ENCODE measurements around the gene RREB1. TPM values are rescaled to one million over a fixed set of nuclear protein-coding genes. Genes with fewer than 3 reads are reported as not detected.
A peak's percentile ranks its signal among the peaks of the same experiment; 100 is the strongest.
"Not testable (repeated sequence)": the region's sequence is repeated elsewhere in the genome, so short reads cannot be mapped to it uniquely, and the experiment has no call there.

RREB1 gene
- total and polyA plus RNA-seq, 7 donors, result 6.0 to 31.9 (median 20.7) TPM

DNA sequence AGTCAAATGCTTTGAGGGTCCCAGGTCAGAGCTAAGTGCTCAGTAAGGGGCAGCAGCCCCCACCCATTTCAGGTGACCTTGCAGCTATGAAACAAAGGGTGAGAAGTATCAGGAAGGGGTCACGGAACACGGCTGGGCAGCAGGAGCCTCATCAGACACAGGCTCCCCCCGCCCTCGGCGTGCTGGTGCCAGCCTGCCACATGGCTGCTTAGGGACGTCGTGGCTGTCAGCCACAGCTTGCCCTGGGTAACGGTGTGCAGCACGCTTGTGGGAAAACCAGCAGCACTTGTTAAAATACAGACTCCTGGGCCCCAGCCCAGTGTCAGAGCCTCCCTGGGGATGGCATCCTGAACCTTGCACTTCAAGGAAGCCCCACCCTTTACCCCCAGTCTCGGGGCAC, 165.9 kb downstream of the RREB1 start:
- Histone ChIP-seq H3K9me3 (no peaks in the 10 kb centered on the region), H3K4me3 (no peak overlapping the region), H3K27me3 (no peaks in the 10 kb centered on the region), H3K36me3 (no peaks in the 10 kb centered on the region), H3K27ac (no peak overlapping the region), H3K4me1 (peaks cover 0 to under 1% (median 0%) of the 10 kb centered on the region in 4 donors)
- intact Hi-C loops (cut with DNase I), result no loop called here
- 69 to 77% methylated on average over 10 of the region's 10 CpGs for WGBS, 2 donors
- peak; percentile 53 for DNase-seq
- TF ChIP-seq POLR2AphosphoS5 (IDR thresholded peaks at IDR 0.05) (no peak), POLR2A (IDR thresholded peaks at IDR 0.05) (no peak), EP300 (IDR thresholded peaks at IDR 0.05) (no peak)
- TF ChIP-seq, protein P1, sequence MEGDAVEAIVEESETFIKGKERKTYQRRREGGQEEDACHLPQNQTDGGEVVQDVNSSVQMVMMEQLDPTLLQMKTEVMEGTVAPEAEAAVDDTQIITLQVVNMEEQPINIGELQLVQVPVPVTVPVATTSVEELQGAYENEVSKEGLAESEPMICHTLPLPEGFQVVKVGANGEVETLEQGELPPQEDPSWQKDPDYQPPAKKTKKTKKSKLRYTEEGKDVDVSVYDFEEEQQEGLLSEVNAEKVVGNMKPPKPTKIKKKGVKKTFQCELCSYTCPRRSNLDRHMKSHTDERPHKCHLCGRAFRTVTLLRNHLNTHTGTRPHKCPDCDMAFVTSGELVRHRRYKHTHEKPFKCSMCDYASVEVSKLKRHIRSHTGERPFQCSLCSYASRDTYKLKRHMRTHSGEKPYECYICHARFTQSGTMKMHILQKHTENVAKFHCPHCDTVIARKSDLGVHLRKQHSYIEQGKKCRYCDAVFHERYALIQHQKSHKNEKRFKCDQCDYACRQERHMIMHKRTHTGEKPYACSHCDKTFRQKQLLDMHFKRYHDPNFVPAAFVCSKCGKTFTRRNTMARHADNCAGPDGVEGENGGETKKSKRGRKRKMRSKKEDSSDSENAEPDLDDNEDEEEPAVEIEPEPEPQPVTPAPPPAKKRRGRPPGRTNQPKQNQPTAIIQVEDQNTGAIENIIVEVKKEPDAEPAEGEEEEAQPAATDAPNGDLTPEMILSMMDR (IDR thresholded peaks at IDR 0.05), result no peak

DNA sequence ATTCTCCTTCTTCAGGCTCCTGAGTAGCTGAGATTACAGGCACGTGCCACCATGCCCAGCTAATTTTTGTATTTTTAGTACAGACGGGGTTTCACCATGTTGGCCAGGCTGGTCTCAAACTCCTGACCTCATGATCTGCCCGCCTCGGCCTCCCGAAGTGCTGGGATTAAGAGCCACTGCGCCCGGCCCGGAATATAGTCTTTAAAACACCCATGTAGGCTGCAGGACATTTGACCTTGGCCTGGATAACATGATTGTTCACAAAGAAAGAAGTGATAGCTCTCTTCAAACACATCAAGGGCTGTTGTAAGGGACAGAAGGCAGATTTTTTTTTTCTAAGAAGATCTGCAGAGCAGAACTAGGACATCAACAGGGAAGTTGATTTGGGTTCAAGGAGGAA, 166.8 kb downstream of the RREB1 start:
- WGBS, 2 donors, result 91 to 93% methylated on average over 8 of the region's 8 CpGs
- intact Hi-C loops (cut with DNase I); H3K4me1 ChIP-seq; H3K9me3 ChIP-seq; H3K4me3 ChIP-seq; H3K27ac ChIP-seq; H3K27me3 ChIP-seq; DNase-seq; H3K36me3 ChIP-seq: not testable (repeated sequence)

DNA sequence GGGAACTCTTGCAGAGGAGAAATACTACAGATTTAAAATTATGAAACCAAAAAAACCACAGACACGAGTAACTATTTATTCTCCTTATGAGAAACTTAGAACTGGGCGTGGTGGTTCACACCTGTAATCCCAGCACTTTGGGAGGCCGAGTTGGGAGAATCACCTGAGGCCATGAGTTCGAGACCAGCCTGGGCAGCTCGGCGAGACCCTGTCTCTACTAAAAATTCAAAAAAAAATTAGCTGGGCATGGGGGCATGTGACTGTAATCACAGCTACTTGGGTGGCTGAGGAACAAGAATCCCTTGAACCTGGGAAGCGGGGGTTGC, 168.4 kb downstream of the RREB1 start:
- TF ChIP-seq EP300 (IDR thresholded peaks at IDR 0.05), result no peak
- no peak for TF ChIP-seq POLR2A (IDR thresholded peaks at IDR 0.05)
- TF ChIP-seq, protein P1 (IDR thresholded peaks at IDR 0.05), result no peak
- no peak for TF ChIP-seq POLR2AphosphoS5 (IDR thresholded peaks at IDR 0.05)
- DNase-seq, result no peak
- H3K36me3 ChIP-seq, result no peaks in the 10 kb centered on the region
- H3K4me3 ChIP-seq, result no peak overlapping the region
- H3K27ac ChIP-seq, result no peak overlapping the region
- no peaks in the 10 kb centered on the region for H3K27me3 ChIP-seq
- intact Hi-C loops (cut with DNase I), result loop anchor here (1.0 kb wide), 1 partner anchor 339 kb away; no protein-coding TSS in a partner anchor
- 53 to 64% methylated on average over 7 of the region's 7 CpGs for WGBS, 2 donors
- H3K4me1 ChIP-seq, result peaks cover 0 to 4% (median 0%) of the 10 kb centered on the region in 4 donors
- no peaks in the 10 kb centered on the region for H3K9me3 ChIP-seq

DNA sequence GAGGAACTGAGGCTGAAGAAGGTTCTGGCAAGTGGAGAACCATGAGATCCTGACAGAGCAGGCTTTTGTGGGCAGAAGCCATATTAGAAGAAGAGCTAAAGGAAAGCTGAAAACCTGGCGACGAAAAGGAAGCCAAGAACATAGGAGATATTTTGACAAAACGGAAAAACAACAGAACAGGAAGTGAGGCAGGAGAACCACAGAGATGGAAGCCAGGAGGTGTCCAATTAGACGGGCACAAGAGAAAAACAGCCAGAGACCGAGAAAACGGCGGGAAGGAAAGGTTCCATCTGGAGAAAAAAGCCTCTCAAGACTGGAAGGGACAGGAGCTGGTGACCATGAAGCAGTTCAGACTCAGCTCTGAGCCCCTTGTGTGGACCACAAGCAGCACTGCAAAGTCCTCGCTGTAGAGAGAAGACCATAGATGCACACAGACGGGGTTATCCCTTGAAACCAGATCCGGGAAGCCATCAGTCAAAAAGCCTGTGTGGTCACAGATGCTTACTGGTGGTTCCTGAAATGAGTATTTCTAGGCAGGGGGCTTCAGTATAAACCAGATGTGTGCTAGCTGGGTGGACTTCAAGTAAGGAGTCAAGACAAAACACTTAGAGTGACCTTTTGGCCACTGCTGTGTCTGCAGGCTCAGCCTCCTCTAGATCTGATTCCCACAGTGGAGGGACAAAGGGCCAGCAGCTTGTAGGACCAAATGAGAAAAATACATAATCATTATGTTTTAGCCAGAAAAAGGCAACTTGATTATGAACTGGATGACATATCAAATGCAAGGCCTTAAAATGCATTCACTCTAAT, 174.5 kb downstream of the RREB1 start:
- no peak for DNase-seq
- H3K4me1 ChIP-seq, result peaks cover 0 to 4% (median 0%) of the 10 kb centered on the region in 4 donors
- TF ChIP-seq POLR2A (IDR thresholded peaks at IDR 0.05) (no peak), EP300 (IDR thresholded peaks at IDR 0.05) (no peak), POLR2AphosphoS5 (IDR thresholded peaks at IDR 0.05) (no peak)
- TF ChIP-seq, protein P1 (IDR thresholded peaks at IDR 0.05), result no peak
- H3K27me3 ChIP-seq, result no peaks in the 10 kb centered on the region
- no peaks in the 10 kb centered on the region for H3K9me3 ChIP-seq
- 61 to 88% methylated on average over 10 of the region's 10 CpGs for WGBS, 2 donors
- intact Hi-C loops (cut with DNase I), result no loop called here
- peaks cover 0 to 29% (median 0%) of the 10 kb centered on the region in 4 donors for H3K36me3 ChIP-seq
- H3K27ac ChIP-seq, result no peak overlapping the region
- H3K4me3 ChIP-seq, result no peak overlapping the region

DNA sequence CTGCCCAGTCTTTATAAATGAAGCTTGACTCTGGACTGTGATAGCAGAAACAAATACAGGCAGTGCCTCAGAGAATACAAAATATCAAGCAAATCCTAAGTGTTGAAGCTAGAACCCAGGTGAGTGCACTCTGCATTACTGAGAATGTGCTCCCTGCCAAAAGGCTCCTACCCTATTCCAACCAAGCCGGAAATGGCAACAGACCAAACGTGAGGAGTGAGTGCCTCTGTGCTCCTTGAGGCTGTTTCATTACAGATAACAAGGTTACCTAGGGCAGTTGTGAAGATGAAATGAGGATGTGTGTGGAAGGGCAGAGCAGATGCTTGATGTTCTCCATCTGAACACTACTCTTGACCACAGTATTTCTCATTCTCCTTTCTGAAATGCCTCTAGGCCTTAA, 175.9 kb downstream of the RREB1 start:
- no peak for DNase-seq
- Histone ChIP-seq H3K9me3 (no peaks in the 10 kb centered on the region), H3K27me3 (no peaks in the 10 kb centered on the region), H3K4me3 (no peak overlapping the region), H3K27ac (no peak overlapping the region), H3K36me3 (peaks cover 0 to 42% (median 4%) of the 10 kb centered on the region in 4 donors), H3K4me1 (peaks cover 0 to 3% (median 0%) of the 10 kb centered on the region in 4 donors)
- WGBS, 2 donors, result 87 to 91% methylated on average over 2 of the region's 2 CpGs
- intact Hi-C loops (cut with DNase I), result no loop called here
- TF ChIP-seq EP300 (IDR thresholded peaks at IDR 0.05), result no peak
- TF ChIP-seq POLR2AphosphoS5 (IDR thresholded peaks at IDR 0.05), result no peak
- TF ChIP-seq POLR2A (IDR thresholded peaks at IDR 0.05), result no peak
- TF ChIP-seq, protein P1 (IDR thresholded peaks at IDR 0.05), result no peak

Measured in sigmoid colon (tissue), 7 donors.